Ishikawa (cell line): Measurements from ENCODE around the gene CACNB2.

Source experiments
- CEBPB ChIP-seq: IDR thresholded peaks from 2 replicates; pipeline ENCODE4 v1.6.1; 2012
- CREB1 ChIP-seq: IDR thresholded peaks from 2 replicates; pipeline ENCODE4 v1.6.1; 2012; ENCODE audit warnings: low read depth
- EGR1 ChIP-seq: IDR thresholded peaks from 2 replicates; pipeline ENCODE4 v1.6.1; 2012
- EP300 ChIP-seq: IDR thresholded peaks from 2 replicates; pipeline ENCODE4 v1.6.1; 2012; ENCODE audit warnings: borderline replicate concordance
- FOXM1 ChIP-seq: IDR thresholded peaks from 2 replicates; pipeline ENCODE4 v1.6.1; 2012; ENCODE audit warnings: low read depth, borderline replicate concordance
- NFIC ChIP-seq: IDR thresholded peaks from 2 replicates; pipeline ENCODE4 v1.6.1; 2012
- TAF1 ChIP-seq: IDR thresholded peaks from 2 replicates; pipeline ENCODE4 v1.6.1; 2012; ENCODE audit warnings: low read depth, mild to moderate bottlenecking
- TCF12 ChIP-seq: IDR thresholded peaks from 2 replicates; pipeline ENCODE4 v1.6.1; 2012; ENCODE audit warnings: low read depth
- TEAD4 ChIP-seq: IDR thresholded peaks from 2 replicates; pipeline ENCODE4 v1.6.1; 2012
- USF1 ChIP-seq: IDR thresholded peaks from 2 replicates; pipeline ENCODE4 v1.6.1; 2012
- YY1 ChIP-seq: IDR thresholded peaks from 2 replicates; pipeline ENCODE4 v1.6.1; 2012; ENCODE audit warnings: low read depth
- ZBTB7A ChIP-seq: IDR thresholded peaks from 2 replicates; pipeline ENCODE4 v1.6.1; 2012; ENCODE audit warnings: low read depth
- TF ChIP-seq, protein P1 (sequence below): IDR thresholded peaks from 2 replicates; pipeline ENCODE4 v1.6.1; 2012

DNA sequence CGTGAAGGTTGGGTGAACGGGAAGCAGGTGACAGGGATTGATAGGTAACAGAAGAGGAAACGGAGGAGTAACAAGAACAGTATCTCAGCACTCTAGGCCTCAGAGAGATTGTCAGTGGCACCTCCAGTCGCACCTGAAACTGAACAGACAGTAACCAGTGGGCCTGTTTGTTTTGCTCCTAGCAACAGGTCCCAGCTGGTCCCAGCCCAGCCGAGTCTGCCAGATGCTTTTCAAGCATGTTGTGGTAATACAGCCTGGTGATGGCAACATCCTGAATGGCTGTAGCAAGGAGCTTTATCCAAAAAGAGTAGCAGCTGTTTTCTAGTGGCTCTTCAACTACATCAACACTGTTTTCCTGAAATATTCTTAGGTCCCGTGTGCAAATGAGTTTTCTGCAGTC is 4.7 kb downstream of the CACNB2 start:
- TF ChIP-seq EP300 (no peak), ZBTB7A (no peak), TAF1 (no peak), EGR1 (no peak), YY1 (no peak), CREB1 (no peak), TCF12 (no peak), USF1 (no peak), CEBPB (no peak), NFIC (no peak), TEAD4 (no peak), FOXM1 (no peak)
- TF ChIP-seq, protein P1, sequence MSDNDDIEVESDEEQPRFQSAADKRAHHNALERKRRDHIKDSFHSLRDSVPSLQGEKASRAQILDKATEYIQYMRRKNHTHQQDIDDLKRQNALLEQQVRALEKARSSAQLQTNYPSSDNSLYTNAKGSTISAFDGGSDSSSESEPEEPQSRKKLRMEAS, result no peak
